ENCODE results near the gene OR52M1.
"Not testable (repeated sequence)": the region's sequence is repeated elsewhere in the genome, so short reads cannot be mapped to it uniquely, and the experiment has no call there.

OR52M1 gene, protein sequence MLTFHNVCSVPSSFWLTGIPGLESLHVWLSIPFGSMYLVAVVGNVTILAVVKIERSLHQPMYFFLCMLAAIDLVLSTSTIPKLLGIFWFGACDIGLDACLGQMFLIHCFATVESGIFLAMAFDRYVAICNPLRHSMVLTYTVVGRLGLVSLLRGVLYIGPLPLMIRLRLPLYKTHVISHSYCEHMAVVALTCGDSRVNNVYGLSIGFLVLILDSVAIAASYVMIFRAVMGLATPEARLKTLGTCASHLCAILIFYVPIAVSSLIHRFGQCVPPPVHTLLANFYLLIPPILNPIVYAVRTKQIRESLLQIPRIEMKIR

DNA sequence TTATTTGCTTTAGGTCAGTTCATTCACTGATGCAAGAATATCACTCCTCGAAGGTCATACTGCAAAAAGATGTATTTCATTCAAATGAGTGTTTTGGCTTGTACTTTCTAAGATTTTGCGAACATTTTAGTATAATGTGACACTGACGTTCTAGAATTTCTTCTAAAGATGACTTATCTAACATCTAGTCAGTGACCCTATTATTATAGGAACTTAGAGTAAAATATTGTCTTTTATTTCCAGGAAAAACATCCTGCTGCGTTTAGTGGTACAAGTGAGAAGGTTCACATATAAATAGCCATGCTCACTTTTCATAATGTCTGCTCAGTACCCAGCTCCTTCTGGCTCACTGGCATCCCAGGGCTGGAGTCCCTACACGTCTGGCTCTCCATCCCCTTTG is at the start of gene OR52M1:
Gene OR52M1, plus strand, starts transcription at position 301 of the 400 bp plus-strand sequence. Its CDS starts 0 bp downstream, at position 301.
- DNase-seq (ENCODE audit: low spot score) = no peak

- DNase-seq (ENCODE audit: low spot score) = no peak
Measured at GRCh38 chr11:4495487-4495886, 49.5 kb upstream of the OR52M1 start.

- DNase-seq (ENCODE audit: low spot score) = no peak
Measured at GRCh38 chr11:4495986-4496385, 49.0 kb upstream of the OR52M1 start.

DNA sequence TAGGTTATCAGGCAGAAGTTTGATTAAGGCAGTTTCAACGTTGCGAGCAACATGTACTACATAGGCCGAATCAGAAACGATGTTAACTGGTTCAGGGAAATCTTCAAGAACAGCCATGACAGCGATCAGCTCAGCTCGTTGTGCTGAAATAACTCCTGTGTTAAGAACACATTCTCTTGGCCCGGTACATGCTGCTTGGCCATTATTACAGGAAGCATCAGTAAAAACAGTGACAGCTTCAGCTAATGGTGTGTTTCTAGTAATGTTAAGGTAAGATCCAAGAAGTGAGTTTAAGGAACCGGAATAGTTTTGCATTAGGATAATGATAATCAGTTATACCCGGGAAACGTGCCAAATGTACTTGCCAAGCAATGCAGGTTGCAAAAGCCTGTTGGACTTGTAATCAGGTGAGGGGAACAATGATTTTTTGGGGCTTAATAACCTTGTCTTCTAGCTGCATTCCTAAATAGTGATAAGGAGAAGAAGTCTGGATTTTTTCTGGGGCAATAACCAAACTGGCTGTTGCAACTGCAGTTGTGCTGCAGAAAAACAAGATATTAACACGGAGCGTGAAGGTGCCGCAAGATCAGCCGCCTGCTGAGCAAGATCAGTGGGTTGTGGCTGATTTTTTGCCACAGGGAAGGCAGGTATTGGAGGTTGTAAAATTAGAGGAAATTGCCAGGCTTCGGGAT is 48.3 kb upstream of the OR52M1 start:
- DNase-seq (ENCODE audit: low spot score) = no peak

DNA sequence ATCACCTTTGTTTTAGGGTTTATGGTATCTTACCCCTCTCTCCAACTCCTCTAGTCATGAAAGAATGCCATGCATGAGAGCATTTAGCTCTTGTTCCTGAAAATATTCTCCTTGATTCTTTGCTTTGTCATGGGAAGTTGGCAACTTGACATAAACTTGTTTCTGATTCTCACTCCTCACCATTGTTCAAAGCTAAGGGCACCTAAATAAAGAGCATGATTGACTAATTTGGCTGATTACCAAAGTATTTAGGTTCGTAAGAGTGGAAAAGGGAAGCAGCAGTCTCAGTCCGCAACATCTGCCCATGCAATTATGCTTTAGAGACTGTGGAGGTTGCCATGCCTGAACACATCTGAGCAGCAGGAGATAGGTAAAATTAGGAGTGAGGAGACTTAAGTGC is 36.1 kb upstream of the OR52M1 start:
- no peak for DNase-seq (ENCODE audit: low spot score)

DNA sequence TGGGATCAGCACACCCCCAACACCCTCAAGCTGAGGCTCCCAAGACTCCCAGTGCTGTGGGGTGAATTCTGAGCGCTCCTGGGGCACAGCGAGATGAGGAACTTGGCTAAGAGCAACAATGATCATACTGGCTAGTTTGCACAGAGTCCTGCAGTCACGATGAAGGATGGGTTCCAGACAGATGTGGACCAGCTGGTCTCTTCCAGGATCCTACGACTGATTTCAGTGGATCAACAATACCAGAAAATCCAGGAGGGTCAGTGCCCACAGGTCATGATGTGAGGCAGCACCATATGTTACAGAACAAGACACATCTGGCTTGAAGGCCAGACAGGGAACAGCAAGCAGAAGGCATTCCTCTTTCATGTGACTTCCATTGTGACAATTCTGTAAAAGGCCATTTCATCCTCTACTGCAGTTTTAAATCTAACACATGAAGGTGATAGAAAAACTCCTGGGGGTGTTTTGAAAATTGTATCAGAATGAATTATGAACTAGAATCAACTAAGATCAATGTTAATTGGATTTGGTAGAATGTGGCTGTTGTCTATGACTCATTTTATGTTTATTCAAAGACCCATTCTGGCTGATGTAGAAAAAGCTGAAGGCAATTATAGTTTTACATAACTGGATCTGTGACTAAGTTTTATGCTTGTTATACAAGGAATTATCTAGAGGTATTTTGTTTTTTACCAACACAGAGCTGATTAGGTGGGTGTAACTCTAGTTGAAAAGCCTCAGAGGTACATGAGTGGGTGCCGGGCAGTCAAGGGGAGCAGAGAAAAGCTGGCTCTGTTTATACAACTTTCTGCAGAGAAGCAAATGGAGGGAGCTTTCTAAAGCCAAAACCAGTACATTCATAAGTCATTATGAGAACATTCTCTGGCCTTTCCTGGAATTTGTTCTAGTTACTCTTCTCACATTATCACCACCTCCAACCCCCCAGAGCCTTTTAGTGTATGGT is 33.4 kb upstream of the OR52M1 start:
- no peak for DNase-seq (ENCODE audit: low spot score)

DNA sequence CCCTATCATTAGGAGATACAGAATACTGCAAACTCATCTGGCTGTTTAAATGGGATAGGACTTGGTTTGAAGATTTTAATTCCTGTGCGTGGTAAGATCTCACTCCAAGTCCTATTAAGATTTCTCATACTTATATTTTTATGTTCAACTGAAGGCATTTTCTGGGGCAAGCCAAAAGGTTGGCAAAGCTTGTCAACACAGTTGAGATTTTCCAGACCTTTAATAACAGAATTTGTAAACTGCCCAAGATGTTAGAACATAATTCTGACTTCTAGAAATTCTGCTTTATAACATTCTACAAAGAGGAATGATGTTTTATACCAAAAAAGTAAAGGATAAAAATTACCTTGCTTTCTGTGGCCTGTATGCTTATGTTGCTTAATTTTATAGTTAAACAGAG is 30.8 kb upstream of the OR52M1 start:
- DNase-seq (ENCODE audit: low spot score) = no peak

DNA sequence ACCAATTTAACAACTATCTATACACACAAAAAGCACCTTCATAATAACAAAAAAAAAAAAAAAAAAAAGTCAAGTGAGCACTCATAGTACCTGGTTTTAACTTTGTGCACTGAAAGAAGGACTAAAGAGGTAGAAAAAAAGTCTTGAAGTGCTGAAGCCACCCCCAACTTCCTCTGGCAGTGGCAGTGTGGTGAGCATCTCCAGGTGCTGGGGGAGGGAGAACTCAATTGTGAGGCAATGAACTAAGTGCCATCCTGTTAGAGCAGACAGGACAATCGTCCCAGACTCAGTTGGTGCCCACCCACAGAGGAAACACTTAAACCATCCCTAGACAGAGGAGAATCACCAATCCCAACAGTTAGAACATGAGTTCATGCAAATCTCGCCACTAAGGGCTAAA is 22.7 kb upstream of the OR52M1 start:
- no peak for DNase-seq (ENCODE audit: low spot score)

GRCh38 chr11:4522752-4523151 is 22.2 kb upstream of the OR52M1 start:
- no peak for DNase-seq (ENCODE audit: low spot score)

DNA sequence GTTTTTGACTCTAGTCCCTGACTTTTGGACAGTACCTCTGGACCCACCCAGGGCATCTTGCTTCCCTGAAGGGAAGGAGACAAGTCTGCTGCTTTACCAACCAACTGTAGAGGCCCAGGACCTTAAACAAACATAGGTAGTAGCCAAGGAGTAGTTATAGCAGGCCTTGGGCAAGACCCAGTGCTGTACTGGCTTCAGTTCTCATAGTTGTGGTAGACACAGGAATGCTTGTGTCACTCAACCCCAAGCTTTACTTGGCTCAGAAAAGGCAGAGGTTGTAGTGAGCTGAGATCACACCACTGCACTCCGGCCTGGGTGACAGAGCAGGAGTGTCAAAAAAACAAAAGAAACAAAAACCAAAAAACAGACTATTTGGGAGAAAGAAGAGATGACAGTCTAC is 21.3 kb upstream of the OR52M1 start:
- no peak for DNase-seq (ENCODE audit: low spot score)

DNA sequence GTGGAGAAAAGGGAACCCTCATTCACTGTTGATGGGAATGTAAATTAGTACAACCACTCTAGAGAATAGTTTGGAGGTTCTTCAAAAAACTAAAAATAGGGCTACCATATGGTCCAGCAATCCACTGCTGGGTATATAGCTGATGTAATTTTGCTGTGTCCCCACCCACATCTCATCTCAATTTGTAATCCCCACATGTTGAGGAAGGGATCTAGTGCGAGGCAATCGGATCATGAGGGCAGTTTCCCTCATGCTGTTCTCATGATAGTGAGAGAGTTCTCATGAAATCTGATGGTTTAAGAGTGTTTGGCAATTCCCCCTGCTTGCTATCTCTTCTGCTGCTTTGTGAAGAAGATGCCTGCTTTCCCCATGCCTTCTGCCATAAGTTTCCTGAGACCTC is 17.1 kb upstream of the OR52M1 start:
- DNase-seq (ENCODE audit: low spot score) = no peak

- not testable (repeated sequence) for DNase-seq (ENCODE audit: low spot score)
Measured at GRCh38 chr11:4531686-4532085, 13.3 kb upstream of the OR52M1 start.

GRCh38 chr11:4539603-4540219 is 5.3 kb upstream of the OR52M1 start:
- peak; percentile 38 for DNase-seq (ENCODE audit: low spot score)

GRCh38 chr11:4541071-4541470 is 3.9 kb upstream of the OR52M1 start:
- DNase-seq (ENCODE audit: low spot score) = no peak

DNA sequence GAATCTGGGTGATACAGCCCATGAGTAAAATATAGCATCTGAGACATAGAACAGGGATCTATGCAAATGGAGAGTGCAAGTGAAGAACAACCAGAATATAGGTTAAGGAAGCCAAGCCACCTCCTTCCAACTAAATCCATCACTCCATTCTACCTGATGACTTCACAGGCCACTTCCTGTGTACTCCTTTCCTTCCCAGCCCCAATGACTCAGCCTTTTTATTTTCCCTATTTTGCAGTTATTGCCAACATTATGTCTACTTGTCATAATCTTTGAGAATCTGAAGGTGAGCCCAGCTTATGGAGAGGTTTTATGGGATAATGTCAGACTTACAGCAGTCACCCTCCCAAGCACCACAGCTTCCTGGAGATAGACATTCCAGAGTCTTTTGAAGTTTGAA is 1.4 kb upstream of the OR52M1 start:
- no peak for DNase-seq (ENCODE audit: low spot score)

DNA sequence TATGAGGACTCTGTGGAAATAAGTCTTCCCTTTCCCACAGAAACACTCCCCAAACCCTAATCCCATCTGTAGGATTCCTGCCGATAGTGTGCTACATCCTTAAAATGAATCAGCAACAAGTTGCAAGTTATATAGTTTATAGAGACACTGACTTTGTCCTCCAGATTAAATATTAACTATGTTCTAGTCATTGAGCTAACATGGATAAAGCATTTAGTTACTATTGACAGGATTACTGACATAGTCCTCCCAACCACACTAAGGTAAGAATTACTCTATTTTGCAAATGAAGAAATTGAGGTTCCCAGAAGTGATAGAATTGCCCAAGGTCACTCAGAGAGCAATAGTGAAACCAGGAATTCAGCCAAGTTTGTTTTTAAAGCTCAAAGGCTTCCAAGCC is 1.9 kb downstream of the OR52M1 start:
- DNase-seq (ENCODE audit: low spot score) = no peak

DNA sequence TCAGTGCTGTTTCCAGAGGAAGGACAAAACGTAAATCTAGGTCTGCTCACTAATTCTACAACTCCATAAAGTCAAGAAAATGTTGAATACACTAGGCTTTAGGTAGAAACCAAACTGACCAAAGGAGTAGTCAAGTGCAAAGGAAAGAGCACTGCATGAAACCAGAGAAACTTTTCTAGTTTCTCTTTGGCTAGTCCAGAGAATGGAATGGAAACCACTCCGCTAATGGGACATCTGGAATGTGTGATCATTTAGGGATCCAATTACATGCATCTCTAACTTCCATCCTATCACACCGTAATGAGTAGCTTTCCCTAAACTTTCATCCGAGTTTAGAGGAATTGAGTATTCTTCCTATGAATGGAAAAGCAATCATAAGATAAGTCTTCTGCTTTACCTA is 2.4 kb downstream of the OR52M1 start:
- DNase-seq (ENCODE audit: low spot score) = no peak

- DNase-seq (ENCODE audit: low spot score) = no peak
Measured at GRCh38 chr11:4551346-4551979, 6.5 kb downstream of the OR52M1 start.

DNA sequence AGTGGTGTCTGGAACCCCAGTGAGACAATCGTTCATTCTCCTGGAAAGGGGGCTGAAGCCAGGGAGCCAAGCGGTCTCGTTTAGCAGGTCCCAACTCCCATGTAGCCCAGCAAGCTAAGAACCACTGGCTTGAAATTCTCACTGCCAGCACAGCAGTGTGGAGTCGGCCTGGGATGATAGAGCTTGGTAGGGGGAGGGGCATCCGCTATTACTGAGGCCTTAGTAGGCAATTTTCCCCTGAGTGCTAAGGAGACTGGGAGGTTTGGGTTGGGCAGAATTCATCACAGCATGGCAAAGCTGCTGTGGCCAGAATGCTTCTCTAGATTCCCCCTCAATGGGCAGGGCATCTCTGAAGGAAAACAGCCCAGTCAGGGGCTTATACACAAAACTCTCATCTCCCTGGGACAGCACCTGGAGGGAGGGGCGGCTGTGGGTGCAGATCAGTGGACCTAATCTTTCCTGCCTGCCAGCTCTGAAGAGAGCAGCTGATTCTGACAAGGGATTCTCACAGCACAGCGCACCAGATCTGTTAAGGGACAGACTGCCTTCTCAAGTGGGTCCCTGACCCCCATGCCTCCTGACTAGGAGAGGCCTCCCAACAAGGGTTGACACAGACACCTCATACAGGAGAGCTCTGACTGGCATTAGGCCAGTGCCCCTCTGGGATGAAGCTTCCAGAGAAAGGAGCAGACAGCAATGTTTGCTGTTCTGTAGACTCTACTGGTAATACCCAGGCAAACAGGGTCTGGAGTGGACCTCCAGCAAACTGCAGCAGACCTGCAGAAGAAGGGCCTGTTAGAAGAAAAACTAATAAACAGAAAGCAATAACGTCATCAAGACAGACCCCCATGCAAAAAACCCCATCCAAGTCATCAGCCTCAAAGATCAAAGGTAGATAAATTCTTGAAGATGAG is 14.8 kb downstream of the OR52M1 start:
- DNase-seq (ENCODE audit: low spot score) = no peak

DNA sequence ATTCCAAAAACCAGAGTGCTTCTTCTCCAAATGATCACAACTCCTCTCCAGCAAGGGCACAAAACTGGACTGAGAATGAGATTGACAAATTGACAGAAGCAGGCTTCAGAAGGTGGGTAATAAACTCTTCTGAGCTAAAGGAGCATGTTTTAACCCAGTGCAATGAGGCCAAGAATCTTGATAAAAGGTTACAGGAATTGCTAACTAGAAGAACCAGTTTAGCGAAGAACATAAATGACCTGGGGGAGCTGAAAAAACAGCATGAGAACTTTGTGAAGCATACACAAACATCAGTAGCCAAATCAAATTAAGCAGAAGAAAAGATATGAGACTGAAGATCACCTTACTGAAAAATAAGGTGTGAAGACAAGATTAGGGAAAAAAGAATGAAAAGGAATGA is 15.5 kb downstream of the OR52M1 start:
- no peak for DNase-seq (ENCODE audit: low spot score)

GRCh38 chr11:4565371-4565770 is 20.4 kb downstream of the OR52M1 start:
- no peak for DNase-seq (ENCODE audit: low spot score)

All from kidney capillary endothelial cell (primary cell).